GM18861 (cell line): ENCODE measurements around the gene CCDC88C.
"Not testable (repeated sequence)": the region's sequence is repeated elsewhere in the genome, so short reads cannot be mapped to it uniquely, and the experiment has no call there.

Source experiments
- ATAC-seq: cut with Tn5 transposase; IDR thresholded peaks from one replicate; pipeline ENCODE4 v1.9.1; 2021; ENCODE audit not compliant: unreplicated experiment

The CCDC88C gene

GRCh38 chr14:91230397-91231035 lies 187.1 kb downstream of the CCDC88C start:
- ATAC-seq: no peak

GRCh38 chr14:91229743-91230200 lies 187.8 kb downstream of the CCDC88C start:
- peak; percentile 71 for ATAC-seq

DNA sequence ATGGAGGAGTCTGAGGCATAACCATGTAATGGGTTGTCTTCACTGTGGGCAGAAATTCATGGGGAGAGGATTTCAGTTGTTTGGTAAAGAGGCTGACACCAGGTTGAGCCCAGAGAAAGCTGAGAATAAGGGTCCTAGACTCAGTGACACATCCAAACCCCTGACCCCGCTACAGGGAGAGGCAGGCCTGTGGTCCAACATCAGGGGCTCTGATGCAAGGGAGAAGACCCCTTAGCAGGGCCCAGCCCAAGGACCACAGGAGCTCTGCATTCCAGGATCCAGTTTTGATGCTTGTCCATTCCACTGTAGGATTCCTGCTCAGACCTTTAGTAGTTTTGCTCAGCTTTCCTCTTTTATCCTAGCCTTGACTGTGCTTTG lies 188.6 kb downstream of the CCDC88C start:
- no peak for ATAC-seq

DNA sequence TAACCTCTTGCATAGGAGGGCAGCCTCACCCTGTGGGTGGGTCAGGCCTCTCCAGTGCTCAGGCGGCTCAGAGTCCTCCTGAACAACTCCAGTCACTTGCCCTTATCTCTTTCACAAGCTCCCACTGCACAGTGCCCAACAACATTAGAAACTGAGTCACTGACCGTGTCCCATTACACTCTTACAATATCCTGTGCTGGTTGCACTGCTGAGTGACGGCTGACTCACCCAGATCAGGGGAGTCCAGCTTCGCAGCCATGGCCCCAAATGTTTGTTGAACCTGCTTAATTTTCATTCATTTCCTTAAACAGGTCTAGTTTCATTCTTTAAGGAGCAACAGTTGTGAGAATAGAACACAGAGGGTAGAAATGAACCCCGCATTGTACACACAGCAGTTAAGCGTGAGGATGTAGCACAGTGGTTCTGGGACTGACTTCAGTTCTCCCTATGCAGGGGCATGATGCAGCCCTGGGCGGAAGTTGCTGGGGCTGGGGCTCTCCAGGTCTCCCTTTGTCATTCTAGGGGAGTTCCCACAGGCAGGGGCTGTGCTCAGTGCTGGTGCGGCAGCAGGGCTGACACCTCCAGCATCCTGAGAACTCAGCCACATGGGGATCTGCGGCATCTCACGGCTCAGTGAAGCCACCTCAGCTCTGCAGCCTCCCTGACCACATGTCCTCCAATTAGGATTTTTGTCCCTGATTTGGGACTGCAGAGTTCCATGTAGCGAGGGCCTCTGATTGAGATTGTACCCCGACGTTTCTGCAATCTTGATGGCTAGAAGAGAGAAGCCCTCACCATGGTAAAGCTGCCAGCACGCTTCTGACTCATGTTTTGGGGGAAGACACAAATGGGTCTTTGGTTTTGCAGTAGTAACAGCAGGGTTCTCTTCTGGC lies 189.3 kb downstream of the CCDC88C start:
- peak; percentile 68 for ATAC-seq

GRCh38 chr14:91227183-91227628 lies 190.4 kb downstream of the CCDC88C start:
- no peak for ATAC-seq

- ATAC-seq: not testable (repeated sequence)
Measured at GRCh38 chr14:91226360-91226759, 191.3 kb downstream of the CCDC88C start.

- ATAC-seq: no peak
Measured at GRCh38 chr14:91225025-91225424, 192.6 kb downstream of the CCDC88C start.

- no peak for ATAC-seq
Measured at GRCh38 chr14:91223028-91223783, 194.4 kb downstream of the CCDC88C start.
